ENCODE measurements around the gene LRRC38.
"Not testable (repeated sequence)": the region's sequence is repeated elsewhere in the genome, so short reads cannot be mapped to it uniquely, and the experiment has no call there.

Gene LRRC38, protein sequence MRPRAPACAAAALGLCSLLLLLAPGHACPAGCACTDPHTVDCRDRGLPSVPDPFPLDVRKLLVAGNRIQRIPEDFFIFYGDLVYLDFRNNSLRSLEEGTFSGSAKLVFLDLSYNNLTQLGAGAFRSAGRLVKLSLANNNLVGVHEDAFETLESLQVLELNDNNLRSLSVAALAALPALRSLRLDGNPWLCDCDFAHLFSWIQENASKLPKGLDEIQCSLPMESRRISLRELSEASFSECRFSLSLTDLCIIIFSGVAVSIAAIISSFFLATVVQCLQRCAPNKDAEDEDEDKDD

DNA sequence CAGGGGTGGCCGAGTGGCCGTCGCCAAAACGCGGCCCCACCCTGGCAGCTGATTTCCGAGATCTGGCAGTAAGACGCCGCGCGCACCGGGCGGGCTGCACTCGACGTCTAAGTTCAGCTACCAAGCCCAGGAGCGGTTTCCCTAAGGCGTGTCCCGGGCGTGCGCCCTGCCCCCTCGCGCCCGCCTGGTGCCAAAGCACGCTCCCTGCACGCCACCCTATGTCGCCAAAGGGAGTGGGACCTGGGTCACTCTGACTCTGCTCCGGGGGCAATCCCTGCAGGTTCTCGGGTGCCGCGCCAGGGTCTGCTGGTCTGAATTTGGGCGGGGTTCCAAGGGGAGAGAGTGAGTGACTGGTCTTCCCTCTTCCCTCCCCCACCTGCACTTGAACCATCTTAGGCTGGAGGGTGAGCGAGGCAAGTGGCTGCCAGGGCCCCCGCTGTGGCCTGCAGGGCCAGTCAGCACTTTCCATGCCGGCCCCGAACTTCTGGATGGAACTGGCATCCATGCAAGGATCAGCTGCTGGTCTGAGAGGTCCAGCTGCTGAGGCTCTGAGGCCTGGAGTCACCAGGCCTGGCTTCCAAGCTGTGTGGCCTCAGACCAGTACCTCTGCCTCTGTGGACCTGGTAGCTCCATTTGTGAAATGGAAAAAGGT is at the start of gene LRRC38:
TSS of gene LRRC38 (minus strand) at position 109 of the 652 bp plus-strand sequence. CDS start 410 bp downstream, outside the sequence.
- no peak for DNase-seq

DNA sequence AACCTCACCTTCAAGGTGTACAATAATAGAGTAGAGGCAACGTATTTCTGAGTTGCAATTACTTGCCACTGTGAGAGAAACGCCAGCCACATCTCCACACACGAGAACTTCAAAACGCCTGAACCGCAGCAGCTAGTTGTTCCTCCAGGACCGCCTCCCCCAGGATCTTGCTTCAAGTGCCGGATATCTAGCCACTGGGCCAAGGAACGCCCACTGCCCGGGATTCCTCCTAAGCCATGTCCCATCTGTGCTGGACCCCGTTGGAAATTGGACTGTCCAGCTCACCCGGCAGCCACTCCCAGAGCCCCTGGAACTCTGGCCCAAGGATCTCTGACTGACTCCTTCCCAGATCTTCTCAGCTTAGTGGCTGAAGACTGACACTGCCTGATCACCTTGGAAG is 49.2 kb upstream of the LRRC38 start:
- not testable (repeated sequence) for DNase-seq

DNA sequence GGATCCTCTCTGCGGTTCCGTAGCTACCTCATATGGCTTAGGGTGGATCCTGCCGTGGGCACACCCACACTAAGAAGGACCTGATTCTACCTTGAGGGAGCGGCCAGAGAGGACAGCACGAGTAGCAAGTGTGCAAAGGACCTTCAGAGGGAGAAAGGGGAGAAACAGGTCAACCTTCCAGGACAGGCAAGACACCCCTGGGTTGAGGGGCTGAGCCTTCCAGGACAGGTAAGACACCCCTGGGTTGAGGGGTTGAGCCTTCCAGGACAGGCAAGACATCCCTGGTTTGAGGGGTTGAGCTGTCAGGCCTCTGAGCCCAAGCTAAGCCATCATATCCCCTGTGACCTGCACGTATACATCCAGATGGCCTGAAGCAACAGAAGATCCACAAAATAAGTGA is 46.7 kb upstream of the LRRC38 start:
- no peak for DNase-seq

DNA sequence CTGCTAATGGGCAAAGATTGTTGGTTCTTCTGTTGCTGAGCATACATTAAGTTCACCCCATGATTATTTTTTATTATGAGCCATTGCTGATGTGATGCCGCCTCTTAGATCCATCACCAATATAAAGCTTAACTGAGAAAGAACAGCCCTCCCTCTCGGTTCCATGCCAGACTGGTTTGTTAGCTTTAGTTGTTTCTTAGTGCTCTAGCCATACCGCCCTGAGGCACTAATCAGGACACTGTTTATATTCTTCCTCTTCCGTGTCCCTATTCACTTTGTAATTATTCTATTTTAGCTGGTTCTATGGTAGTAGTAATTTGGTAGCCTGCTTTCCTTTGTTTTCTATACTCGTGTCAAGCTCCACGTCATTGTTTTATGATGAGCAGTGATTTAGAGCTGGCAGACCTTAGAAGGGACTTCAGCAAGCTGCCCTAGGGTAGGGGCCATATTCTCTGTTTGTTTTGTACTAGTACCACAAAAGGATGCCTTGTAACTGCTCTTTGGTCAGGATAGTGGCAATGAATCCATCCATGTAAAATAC is 42.5 kb upstream of the LRRC38 start:
- DNase-seq = no peak

DNA sequence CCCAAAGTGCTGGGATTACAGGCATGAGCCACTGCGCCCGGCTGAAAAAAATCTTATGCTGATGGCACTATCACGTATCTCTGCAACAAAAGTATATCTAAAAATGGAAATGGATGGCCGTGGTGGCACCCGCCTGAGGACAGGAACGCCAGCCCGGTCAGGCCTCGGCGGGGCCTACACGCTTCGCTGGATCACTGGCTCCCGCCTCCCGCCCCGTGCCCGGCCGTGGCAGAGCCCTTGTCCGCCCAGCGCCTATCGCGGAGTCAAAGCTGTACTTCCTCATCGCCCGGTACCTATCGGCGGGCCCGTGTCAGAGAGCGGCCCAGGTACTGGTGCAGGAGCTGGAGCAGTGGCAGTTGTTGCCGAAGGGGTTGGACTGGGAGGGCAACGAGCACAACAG is 41.0 kb upstream of the LRRC38 start:
- DNase-seq = no peak

DNA sequence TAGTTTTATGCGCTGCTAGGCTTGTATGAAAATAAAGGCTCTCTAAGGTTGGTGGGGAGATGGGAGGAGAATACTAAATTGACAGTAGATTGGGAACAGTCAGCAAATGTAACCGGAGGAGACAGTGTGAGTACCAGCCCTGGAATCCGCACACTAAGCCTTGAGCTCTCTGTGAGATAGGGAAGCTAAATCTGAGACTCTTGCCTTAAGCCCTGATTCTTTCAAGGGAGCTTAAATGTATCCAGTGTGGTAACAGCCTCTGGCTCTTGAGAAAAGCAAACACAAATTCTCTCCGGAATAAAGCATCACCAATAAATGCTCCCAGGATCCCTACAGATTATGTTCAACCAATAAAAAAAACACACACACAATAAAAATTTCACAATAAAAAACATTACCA is 36.9 kb upstream of the LRRC38 start:
- no peak for DNase-seq

DNA sequence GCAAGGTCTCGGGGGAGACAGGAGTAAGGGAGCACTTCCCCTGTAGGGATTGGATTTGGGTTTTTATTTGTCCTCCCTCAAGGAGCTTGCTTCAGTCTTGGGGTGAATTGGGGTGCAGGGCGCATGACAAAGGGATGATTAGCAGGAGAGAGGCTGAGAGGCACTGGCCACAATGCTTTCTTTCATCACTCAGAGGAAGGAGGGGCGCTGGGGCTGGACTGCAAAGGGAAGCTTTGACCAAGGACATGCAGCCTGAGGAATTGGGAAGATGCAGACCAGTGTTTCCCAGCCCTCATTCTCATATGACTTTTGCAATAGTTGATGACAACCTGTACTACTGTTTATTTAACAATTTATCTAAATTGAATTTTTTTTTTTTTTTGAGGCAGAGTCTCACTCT is 35.7 kb upstream of the LRRC38 start:
- no peak for DNase-seq

DNA sequence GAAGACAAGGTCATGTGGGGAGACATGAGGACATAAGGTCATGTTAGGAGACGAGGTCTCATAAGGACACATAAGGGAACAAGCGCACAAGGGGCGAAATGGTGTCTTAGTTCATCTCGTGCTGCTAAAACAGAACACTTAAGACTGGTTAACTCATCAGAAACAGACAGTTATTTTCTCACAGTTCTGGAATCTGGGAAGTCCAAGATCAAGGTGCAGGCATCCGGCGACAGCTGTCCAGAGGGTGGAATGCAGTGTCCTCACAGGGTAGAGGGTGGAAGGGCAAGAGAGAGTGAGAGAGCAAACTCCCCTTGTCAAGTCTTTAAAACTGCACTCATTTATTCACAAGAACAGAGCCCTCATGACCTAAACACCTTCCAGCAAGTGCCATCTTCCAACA is 35.2 kb upstream of the LRRC38 start:
- no peak for DNase-seq

DNA sequence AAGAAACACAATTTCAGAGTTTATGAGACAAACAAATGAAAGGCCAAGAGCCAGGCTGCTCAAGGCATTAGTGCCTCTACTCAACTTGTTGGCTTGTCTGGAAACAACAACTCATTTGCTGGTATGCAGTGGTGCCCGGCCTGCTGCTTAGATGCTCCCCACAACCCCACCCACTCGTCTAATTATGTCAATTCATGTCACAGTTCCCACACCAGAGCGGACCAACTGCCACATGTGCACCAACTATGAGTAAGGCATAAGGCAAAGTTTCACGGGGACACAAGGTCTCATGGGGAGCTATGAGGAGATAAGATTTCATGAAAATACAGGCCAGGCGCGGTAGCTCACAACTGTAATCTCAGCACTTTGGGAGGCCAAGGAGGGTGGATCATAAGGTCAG is 34.5 kb upstream of the LRRC38 start:
- DNase-seq = no peak

DNA sequence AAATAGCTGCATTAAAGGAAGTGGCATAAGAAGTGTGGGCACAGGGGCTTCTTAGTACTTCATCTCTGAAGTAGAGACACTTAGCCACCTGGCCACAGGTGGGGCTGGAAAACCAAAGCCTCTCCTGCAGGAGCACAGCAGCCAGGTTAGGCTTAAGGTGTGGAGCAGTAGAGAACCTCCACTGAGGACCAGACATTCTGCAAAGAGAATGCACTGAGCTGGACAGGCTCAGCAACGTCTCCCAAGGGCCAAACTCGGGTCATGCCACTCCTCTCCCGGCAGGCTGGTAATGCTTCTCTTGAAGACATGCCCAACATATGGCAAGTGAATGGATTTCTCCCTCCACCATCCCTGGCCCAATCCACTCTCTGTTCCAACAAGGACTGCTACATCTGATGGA is 33.0 kb upstream of the LRRC38 start:
- DNase-seq = no peak

DNA sequence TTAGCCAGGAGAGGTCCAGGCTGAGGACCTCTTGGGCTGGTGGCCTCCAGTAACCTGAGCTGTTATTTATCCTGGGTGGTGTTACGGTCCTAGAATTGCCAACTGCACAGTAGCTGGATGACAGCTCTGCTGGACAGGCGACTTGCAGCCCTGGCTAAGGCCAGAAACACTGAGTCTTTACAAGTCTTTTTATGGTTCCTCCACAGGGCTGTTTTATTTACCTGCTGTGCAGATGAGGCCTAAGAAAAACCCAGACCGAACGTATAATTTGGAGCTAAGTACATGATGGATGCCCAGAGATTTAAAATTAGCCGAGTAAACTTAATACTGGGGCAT is 30.4 kb upstream of the LRRC38 start:
- no peak for DNase-seq

DNA sequence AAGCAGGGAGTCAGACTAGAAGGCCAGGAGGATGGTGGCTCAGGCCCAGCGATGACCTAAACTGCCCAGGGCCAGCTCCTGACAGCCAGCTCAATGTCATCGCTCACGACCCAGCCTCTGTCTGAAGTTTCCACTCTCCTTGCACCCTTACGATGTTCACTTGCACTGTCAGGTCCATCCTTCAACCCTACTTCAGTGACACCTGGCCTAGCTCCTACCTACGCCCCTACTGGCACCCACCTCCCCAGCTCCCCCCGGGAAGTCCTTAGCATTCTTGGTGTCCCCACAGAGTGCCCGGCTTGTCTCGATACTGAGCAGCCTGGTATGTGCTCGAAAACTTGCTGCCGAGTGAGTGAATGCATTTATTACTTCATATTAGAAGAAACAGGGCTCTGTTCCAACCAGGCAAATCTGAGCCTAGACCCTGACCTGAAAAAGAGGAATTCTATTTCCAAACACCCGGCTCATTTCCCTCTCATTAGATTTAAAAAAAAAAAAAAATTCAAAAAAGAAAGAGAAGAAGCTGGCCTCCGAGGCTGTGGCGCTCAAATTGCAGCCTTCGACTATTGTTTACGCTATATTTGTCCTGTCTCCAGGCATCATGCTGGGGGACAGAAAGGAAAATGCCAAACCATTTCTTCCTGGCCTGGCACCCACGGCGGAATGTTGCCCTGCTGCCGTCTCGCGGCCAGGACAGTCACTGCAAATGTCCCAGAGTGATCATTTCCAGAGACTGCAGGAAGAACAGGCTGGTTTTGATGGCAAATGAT is 29.8 kb upstream of the LRRC38 start:
- no peak for DNase-seq

DNA sequence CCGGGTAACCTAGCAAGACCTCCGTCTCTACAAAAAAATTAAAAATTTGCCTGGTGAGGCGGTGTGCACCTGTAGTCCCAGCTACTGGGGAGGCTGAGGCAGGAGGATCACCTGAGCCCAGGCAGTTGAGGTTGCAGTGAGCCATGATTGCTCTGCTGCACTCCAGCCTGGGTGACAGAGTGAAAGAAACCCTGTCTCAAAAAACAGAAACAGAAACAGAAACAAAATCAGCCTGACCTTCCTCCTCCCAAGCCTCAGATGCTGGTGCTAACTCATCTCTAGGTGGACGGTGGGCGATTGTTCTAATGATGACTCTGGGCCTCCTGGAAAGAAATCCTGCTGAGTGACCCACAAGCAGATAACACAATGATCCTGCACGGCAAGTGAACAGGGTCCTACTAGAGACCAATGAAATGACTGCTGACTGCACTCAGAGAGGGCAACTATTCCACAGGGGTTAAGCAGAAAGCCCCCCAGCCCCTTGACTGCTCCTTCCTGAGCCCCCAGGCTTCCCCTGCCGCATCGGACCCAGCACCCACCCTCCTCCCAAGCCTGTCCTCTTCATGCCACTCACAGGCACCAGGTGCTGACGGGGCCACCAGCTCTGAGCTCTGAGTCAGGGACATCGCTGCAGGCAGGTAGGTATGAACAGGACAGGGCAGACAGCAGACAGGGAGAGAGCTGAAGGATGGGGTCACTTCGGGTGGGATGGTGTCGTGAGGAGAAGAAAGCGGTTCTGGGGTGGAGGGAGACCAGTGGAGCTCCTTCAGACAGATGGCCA is 27.8 kb upstream of the LRRC38 start:
- DNase-seq = no peak

DNA sequence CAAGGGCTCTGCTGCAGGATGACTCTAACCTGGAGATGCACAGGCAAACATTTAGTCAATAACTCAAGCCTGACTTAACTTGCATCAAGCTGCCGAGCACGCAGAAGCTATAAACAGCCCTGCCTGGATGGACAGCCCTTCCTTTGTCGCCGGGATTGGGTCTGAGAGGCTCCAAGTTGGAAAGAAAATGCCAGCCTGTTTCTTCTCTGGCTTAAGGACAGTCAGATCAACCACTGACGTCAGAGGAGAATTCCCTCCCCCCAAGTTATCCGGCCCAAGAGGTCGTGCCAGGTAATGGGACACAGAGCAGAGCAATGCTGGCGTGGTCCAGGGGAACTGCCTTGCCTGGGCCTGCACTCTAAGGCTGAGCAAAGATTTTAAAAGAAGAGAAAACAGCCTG is 27.1 kb upstream of the LRRC38 start:
- DNase-seq = no peak

DNA sequence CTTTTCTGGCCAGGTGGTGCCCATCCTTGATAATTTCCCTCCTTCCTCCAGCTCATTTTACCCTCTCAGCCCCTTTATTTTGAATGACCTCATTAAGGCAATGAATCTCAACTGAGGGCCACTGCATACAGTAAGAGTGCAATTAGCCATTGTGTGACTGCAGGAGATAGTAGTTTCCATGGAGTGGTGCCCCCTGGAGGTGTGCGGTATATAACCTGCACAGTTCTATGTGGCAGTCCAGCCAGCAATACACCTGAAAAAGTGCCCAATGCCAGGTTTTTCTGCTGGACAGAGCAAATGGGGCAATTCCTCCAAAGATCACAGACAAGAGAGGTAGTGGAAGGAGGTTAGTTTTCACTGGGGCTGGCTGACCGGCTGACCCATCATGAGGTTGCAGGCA is 25.9 kb upstream of the LRRC38 start:
- no peak for DNase-seq

DNA sequence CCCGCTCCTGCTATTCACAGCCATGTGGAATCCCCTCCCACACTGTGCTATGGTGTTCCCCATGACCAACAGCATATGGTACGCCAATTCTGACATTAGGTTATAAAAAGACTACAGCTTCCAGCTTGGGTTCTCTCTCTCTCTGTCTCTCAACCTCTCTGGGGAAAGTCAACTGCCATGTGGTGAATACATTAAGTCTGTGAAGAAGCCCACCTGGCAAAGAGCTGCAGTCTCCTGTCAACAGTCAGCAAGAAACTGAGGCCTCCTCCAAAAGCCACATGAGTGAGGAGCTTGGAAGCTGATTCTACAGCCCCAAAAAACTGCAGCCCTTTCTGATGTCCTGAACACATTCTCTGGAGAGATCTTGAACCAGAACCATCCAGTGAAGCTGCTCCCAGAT is 25.0 kb upstream of the LRRC38 start:
- no peak for DNase-seq

DNA sequence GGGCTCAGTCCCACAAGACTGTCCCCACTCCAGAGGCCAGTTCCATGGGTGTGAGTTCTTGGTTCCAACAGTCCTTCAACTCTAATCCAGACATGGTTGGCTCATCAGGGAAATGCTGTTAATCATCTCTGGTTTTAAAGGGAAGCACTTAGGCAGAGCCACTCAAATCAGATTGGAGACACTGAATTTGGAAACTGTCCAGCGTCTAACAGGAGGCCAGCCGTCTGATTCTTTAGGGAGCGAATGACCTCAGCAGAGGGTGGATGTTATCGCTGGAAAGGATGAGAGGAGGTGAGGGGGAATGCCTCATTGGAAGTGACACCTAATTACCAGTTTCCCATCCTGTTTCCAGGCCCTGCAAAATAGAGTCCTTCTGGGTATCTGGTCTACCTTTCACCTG is 22.8 kb upstream of the LRRC38 start:
- no peak for DNase-seq

DNA sequence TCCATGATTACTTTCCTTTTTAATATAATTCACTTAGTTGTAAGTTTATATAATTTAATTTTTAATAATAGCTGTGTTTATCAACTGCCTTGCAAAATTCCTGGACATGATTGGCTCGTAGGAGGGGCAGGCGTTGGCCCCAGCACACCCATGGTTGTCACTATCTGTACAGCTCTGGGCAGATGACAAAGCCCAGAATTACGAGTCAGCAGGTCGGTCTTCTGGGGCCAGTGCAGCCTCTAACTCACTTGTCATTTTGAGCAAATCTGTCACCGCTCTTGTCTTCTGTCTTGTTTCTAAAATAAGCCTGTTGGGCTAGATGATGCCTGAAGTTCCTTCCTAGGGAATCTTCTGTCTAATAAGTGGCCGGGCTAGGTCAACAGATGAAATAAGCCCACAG is 21.4 kb upstream of the LRRC38 start:
- no peak for DNase-seq

DNA sequence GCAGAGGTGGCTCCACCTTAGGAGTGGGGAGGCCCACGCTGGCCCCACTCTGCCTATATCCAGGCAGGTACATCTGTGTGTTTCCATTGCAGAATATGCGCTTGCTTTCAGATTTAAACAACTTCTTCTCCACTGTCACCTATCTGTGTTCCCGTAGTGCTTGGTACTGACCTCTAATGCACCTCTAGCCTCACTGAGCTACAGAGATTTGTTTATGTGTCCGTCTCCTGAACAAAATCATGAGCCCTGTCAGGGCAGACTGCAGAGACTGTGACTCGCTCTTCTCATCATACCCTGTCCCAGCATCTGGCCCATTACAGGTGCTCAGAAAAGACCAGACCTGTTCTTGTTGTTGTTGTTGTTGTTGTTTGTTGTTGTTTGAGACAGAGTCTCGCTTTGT is 14.5 kb upstream of the LRRC38 start:
- no peak for DNase-seq

DNA sequence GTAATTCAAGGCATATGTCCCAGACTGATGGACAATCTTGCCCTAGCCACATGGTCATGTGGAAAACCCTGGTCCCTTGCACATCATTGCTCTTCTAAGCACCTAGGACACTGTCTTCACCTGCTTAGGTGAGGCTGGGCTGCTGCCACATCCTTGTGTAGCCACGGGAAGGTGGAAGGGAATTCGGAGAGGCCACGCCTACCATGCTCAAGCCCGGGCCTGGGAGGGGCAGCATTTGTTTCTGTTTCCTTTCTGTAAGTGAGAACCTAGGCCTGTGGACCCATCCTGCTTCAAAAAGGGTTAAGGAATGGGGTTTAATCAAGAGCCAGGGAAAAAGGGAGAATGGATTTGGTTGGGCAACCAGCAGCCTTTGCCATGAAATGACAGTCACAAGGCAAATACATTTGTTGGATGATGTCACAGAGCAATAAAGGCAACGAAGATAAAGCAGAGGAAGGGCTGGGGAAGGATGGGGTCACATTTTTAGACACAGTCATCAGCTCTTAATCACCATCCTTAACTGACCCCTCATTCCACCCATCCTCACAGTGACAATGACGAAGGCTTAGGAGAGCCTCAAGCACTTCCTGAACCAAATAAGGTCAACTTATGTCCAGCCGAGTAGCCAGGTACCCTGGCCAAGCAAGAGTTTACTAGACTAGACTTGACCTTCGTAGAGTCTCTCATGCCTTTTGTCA is 10.1 kb upstream of the LRRC38 start:
- DNase-seq = no peak

DNA sequence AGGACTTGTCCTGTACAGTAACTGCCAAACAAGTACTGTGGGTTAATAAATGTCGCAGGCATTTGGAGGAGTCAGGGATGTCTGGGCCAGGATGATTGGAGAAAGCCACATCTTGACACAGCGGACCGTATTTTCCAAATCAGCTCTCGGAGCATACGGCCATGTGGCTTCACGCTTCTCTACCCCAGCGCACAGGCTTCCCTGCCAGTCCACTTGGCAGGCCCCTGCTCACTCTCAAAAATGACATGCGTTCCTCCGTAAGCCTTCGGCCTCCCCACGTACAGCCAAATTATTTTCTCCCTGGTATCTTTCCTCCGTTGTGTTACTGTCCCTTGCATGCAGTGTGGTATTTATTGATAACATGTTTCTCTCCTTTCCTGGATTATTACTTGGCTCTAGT is 7.2 kb upstream of the LRRC38 start:
- no peak for DNase-seq

DNA sequence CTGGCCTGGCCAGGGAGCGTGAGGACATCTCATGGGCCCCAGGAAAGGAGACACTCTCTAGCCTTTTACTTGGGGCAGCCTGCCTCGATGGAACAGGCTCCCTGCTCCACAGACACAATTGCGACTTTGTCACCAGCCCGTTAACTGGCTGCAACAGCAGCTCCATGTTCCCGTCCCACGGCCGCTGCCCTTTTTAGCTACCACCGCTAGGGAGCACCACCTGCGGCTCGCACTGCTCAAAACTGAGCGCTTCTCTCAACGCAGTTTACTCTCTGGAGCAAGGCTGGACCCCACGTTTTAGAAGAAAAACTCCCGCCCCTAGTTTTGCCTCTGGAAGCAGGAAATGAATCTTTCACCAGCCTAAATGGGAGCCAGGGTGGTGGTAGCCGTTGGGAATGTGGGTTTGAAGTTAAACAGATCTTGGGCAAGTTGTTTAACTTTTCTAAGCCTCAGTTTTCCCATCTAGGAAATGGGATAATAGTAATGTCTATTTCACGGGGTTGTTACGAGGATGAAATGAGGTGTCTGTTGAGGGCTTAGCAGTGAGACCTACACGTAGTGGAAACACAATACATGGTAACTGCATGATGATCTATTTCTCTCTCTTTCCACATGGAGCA is 3.5 kb upstream of the LRRC38 start:
- no peak for DNase-seq

Data from activated T-cell treated with anti-CD3 and anti-CD28 coated beads, Interleukin-2, amount 50 U/mL, for 1 hour (primary cell).